GM18861 (cell line): ENCODE data around the gene RRP12.

Experiments
- ATAC-seq: cut with Tn5 transposase; IDR thresholded peaks from one replicate; pipeline ENCODE4 v1.9.1; 2021; ENCODE audit not compliant: unreplicated experiment

RRP12 gene

GRCh38 chr10:97319671-97320479, 81.3 kb downstream of the RRP12 start:
- ATAC-seq = peak; percentile 31

- peak; percentile 66 for ATAC-seq
These were observed 82.1 kb downstream of the RRP12 start, which contains the start of gene FRAT1 for GRCh38 chr10:97318772-97319651. Gene FRAT1 (plus strand): TSS chr10:97319271. CDS start chr10:97319454, 183 bp downstream.

GRCh38 chr10:97314671-97315070, 86.5 kb downstream of the RRP12 start:
- ATAC-seq = no peak

GRCh38 chr10:97312897-97313296, 88.2 kb downstream of the RRP12 start:
- ATAC-seq = no peak

- no peak for ATAC-seq
These were observed 90.0 kb downstream of the RRP12 start for GRCh38 chr10:97311111-97311626.

GRCh38 chr10:97307866-97308780, 93.0 kb downstream of the RRP12 start:
- no peak for ATAC-seq

GRCh38 chr10:97307441-97307840, 93.7 kb downstream of the RRP12 start:
- no peak for ATAC-seq
